AG04449 (cell line): ENCODE results near the gene CAV3.

ENCODE experiments used
- CTCF ChIA-PET: fragments of 350-600 bp; formaldehyde crosslinking; extraction: SDS; loops from one replicate; lab custom pipeline; 2021; ENCODE audit warnings: antibody characterized with exemption; lab: Yijun Ruan, JAX
- POLR2A ChIA-PET: fragments of 400-600, 350-600 bp; formaldehyde crosslinking; extraction: SDS; loops from one replicate; lab custom pipeline; 2020; ENCODE audit warnings: antibody characterized with exemption, inconsistent platforms; lab: Yijun Ruan, JAX
- DNase-seq: peaks from one replicate; pipeline ENCODE4 v3.0.0-alpha.2; 2010; ENCODE audit warnings: low read depth, low spot score
- H3K4me3 ChIP-seq: 2 replicates; pipeline ENCODE4 v1.5.1; 2011; ENCODE audit warnings: low read depth, mild to moderate bottlenecking, control low read depth, low read length
- TF ChIP-seq, protein P1 (sequence below): IDR thresholded peaks from one replicate; pipeline ENCODE4 v1.5.1; 2011; ENCODE audit warnings: mild to moderate bottlenecking, moderate library complexity, low read length, control low read depth, inconsistent platforms; ENCODE audit not compliant: insufficient read depth; ENCODE audit errors: missing control alignments

CAV3 gene

DNA sequence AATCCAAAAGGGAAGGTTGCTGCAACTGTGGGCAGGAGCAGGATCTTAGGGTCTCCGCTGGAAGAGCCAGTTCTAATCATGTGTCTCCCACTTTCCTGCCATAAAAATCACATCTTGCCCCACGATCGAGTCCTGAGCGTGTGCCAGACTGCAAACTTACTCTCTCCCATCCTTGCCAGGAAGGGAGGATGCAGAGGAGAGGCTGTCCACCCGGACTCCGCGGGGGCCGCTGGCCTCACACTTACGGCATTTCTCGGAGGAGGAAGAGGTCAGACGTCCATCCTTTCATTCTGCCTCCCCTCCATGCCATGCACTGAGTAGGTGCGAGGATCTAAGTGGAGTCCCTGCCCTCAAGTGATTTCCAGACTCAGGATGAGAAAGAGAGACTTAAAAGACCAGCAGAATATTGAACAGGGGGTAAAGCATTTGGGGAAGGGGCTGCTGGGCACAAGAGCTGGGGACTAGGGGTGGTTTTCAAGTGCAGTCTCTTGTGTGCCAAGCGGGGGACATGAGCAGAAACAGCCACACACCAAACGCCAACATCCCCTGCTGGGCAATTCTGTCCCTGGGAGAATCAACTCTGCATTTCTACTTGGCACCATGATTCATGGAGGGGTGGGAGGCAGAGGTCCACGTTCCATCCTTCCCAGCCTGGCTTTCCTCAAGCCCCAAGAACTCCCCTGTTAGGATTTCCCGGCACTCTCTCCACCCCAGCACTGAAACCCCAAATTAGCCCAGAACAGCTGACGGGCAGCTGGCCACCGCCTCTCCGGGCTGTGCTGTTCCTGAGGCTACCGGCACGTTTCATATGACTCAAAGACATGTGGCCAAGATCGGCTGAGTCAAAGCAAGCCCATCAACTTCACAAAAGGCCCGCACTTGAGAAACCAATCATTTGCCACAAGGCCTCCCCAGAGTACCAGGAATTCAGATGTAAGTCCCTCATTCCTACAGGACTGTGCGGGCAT is 24.2 kb downstream of the CAV3 start:
- TF ChIP-seq, protein P1, sequence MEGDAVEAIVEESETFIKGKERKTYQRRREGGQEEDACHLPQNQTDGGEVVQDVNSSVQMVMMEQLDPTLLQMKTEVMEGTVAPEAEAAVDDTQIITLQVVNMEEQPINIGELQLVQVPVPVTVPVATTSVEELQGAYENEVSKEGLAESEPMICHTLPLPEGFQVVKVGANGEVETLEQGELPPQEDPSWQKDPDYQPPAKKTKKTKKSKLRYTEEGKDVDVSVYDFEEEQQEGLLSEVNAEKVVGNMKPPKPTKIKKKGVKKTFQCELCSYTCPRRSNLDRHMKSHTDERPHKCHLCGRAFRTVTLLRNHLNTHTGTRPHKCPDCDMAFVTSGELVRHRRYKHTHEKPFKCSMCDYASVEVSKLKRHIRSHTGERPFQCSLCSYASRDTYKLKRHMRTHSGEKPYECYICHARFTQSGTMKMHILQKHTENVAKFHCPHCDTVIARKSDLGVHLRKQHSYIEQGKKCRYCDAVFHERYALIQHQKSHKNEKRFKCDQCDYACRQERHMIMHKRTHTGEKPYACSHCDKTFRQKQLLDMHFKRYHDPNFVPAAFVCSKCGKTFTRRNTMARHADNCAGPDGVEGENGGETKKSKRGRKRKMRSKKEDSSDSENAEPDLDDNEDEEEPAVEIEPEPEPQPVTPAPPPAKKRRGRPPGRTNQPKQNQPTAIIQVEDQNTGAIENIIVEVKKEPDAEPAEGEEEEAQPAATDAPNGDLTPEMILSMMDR, result peak; percentile 5
- POLR2A ChIA-PET, result no interaction called here
- DNase-seq, result peak; percentile 81
- CTCF ChIA-PET, result interaction anchor here (1.6 to 10.2 kb wide), 3 partner anchors 11 to 205 kb away, joined by 3 to 70 read pairs (median 33); partner anchors contain the start of genes OXTR and RAD18
- H3K4me3 ChIP-seq, result no peak overlapping the region; the same call in 1 of the 2 replicates

- TF ChIP-seq, protein P1, result no peak
- ChIA-PET CTCF (interaction anchor here (0.9 to 10.2 kb wide), 6 partner anchors 10 to 308 kb away, joined by 3 to 70 read pairs (median 3); partner anchors contain the start of genes OXTR and RAD18), POLR2A (interaction anchor here (0.5 to 0.8 kb wide), 2 partner anchors 10 to 15 kb away, joined by 3 to 4 read pairs; partner anchors contain the start of gene OXTR)
- H3K4me3 ChIP-seq, result no peak overlapping the region
- DNase-seq, result no peak
Measured at GRCh38 chr3:8759038-8759707, 25.6 kb downstream of the CAV3 start.

GRCh38 chr3:8760091-8760490 is 26.5 kb downstream of the CAV3 start:
- TF ChIP-seq, protein P1, result no peak
- POLR2A ChIA-PET, result no interaction called here
- DNase-seq, result no peak

GRCh38 chr3:8760506-8760905 is 26.9 kb downstream of the CAV3 start:
- H3K4me3 ChIP-seq, result no peak overlapping the region; the same call in 1 of the 2 replicates
- ChIA-PET POLR2A (no interaction called here), CTCF (interaction anchor here (1.2 to 10.2 kb wide), 4 partner anchors 9 to 542 kb away, joined by 3 to 70 read pairs (median 18); partner anchors contain the start of gene OXTR)
- TF ChIP-seq, protein P1, result no peak
- no peak for DNase-seq

More at GRCh38 chr3:8760091-8760490, 26.5 kb downstream of the CAV3 start:
- no peak overlapping the region; the same call in 1 of the 2 replicates for H3K4me3 ChIP-seq
- CTCF ChIA-PET, result interaction anchor here (1.2 to 10.2 kb wide), 4 partner anchors 9 to 542 kb away, joined by 3 to 70 read pairs (median 18); partner anchors contain the start of gene OXTR

DNA sequence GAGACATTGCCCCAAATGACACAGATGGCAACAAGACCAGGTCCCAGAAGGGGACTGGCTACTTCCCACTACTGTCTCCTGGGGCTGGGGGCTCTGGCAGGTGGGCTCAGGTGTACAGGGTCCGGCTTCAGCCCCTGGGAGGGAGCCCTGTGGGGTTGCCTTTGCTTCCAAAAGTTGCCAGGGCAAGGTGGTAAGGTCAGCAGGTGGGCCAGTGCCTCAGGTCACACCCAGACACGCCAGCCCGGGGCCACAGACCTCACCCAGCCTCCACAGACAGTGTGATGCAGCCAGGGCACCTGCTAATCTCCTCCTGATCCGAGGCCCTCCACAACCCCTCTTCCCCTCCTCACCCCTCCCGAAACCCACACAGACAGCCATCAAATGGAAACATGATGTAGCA is 28.3 kb downstream of the CAV3 start:
- no peak overlapping the region for H3K4me3 ChIP-seq
- no peak for DNase-seq
- ChIA-PET CTCF (interaction anchor here (0.7 to 10.2 kb wide), 7 partner anchors 7 to 210 kb away, joined by 3 to 70 read pairs (median 4); partner anchors contain the start of gene OXTR), POLR2A (interaction anchor here (0.6 to 1.0 kb wide), 2 partner anchors 12 to 46 kb away, joined by 3 to 5 read pairs; no protein-coding TSS in a partner anchor)
- TF ChIP-seq, protein P1, result no peak
